Immature natural killer cell (primary cell): ENCODE data around the gene GABRG3. TPM values are rescaled to one million over a fixed set of nuclear protein-coding genes. Genes with fewer than 3 reads are reported as not detected.

Source experiments
- DNase-seq, 3 donors: peaks; one replicate each; pipeline ENCODE4 v3.0.0; 2022; ENCODE audit warnings: mixed read lengths in 1 of 3
- H3K27ac Mint-ChIP-seq, 6 donors: one replicate each; pipeline ENCODE4 v1.8.0; 2020; ENCODE audit warnings: mixed read lengths in 6 of 6, mild to moderate bottlenecking in 5 of 6, inconsistent platforms in 4 of 6, moderate library complexity in 3 of 6
- H3K27me3 Mint-ChIP-seq, 3 donors: one replicate each; pipeline ENCODE4 v1.8.0; 2020 to 2021; ENCODE audit warnings: low read depth in 3 of 3, mild to moderate bottlenecking in 3 of 3, mixed read lengths in 3 of 3, moderate library complexity in 3 of 3, inconsistent platforms in 1 of 3
- H3K36me3 Mint-ChIP-seq, 3 donors: one replicate each; pipeline ENCODE4 v1.8.0; 2020; ENCODE audit warnings: mixed read lengths in 3 of 3, inconsistent platforms in 2 of 3, mild to moderate bottlenecking in 2 of 3
- H3K4me1 Mint-ChIP-seq, 2 donors: one replicate each; pipeline ENCODE4 v1.8.0; 2020; ENCODE audit warnings: inconsistent platforms in 2 of 2, mild to moderate bottlenecking in 2 of 2, mixed read lengths in 2 of 2, moderate library complexity in 1 of 2
- H3K4me3 Mint-ChIP-seq, 5 donors: one replicate each; pipeline ENCODE4 v1.8.0; 2020; ENCODE audit warnings: mild to moderate bottlenecking in 5 of 5, mixed read lengths in 5 of 5, inconsistent platforms in 3 of 5, moderate library complexity in 3 of 5
- H3K9me3 Mint-ChIP-seq, 6 donors: one replicate each; pipeline ENCODE4 v1.8.0; 2020; ENCODE audit warnings: mild to moderate bottlenecking in 6 of 6, mixed read lengths in 6 of 6, inconsistent platforms in 4 of 6, moderate library complexity in 3 of 6
- polyA plus RNA-seq, 3 donors: library from polyadenylated mRNA; unstranded; fragments of 300-500 nt; fragmentation: Illumina TruSeq; gene quantifications; one replicate each; pipeline ENCODE4 v1.2.3, GENCODE V29; 2021

Gene GABRG3
- polyA plus RNA-seq, 3 donors from 2014 or later, result not detected

GRCh38 chr15:27025481-27025966 lies 54.5 kb downstream of the GABRG3 start:
- no peaks in the 10 kb centered on the region for H3K36me3 Mint-ChIP-seq
- H3K27me3 Mint-ChIP-seq, result no peaks in the 10 kb centered on the region
- DNase-seq, result no peak
- no peaks in the 10 kb centered on the region for H3K4me1 Mint-ChIP-seq
- H3K27ac Mint-ChIP-seq, result no peak overlapping the region
- no peak overlapping the region for H3K4me3 Mint-ChIP-seq
- peaks cover 0 to 10% (median 2%) of the 10 kb centered on the region in 6 donors for H3K9me3 Mint-ChIP-seq

- no peaks in the 10 kb centered on the region for H3K4me1 Mint-ChIP-seq
These were observed 56.2 kb downstream of the GABRG3 start for GRCh38 chr15:27027229-27027628.

GRCh38 chr15:27028858-27029477 lies 58.0 kb downstream of the GABRG3 start:
- H3K27ac Mint-ChIP-seq, result no peak overlapping the region
- no peaks in the 10 kb centered on the region for H3K36me3 Mint-ChIP-seq
- no peak overlapping the region for H3K4me3 Mint-ChIP-seq
- H3K27me3 Mint-ChIP-seq, result no peaks in the 10 kb centered on the region
- no peaks in the 10 kb centered on the region for H3K4me1 Mint-ChIP-seq
- H3K9me3 Mint-ChIP-seq, result peaks cover 0 to 7% (median 3%) of the 10 kb centered on the region in 6 donors
- DNase-seq, result no peak

More at GRCh38 chr15:27027229-27027628, 56.2 kb downstream of the GABRG3 start:
- no peak overlapping the region for H3K27ac Mint-ChIP-seq
- no peak overlapping the region for H3K4me3 Mint-ChIP-seq
- H3K9me3 Mint-ChIP-seq, result peaks cover 0 to 10% (median 3%) of the 10 kb centered on the region in 6 donors
- H3K36me3 Mint-ChIP-seq, result no peaks in the 10 kb centered on the region
- H3K27me3 Mint-ChIP-seq, result no peaks in the 10 kb centered on the region
- no peak for DNase-seq

GRCh38 chr15:27036210-27036609 lies 65.2 kb downstream of the GABRG3 start:
- Mint-ChIP-seq H3K4me3 (no peak overlapping the region), H3K27me3 (peaks cover 0 to 3% (median 0%) of the 10 kb centered on the region in 3 donors), H3K9me3 (peaks cover 0 to 6% (median 2%) of the 10 kb centered on the region in 6 donors), H3K27ac (no peak overlapping the region), H3K36me3 (no peaks in the 10 kb centered on the region), H3K4me1 (no peaks in the 10 kb centered on the region)
- DNase-seq, result no peak

GRCh38 chr15:27037501-27037900 lies 66.5 kb downstream of the GABRG3 start:
- Mint-ChIP-seq H3K4me1 (no peaks in the 10 kb centered on the region), H3K27ac (no peak overlapping the region), H3K4me3 (no peak overlapping the region), H3K9me3 (peaks cover 0 to 8% (median 2%) of the 10 kb centered on the region in 6 donors), H3K36me3 (no peaks in the 10 kb centered on the region), H3K27me3 (peaks cover 0 to 4% (median under 1%) of the 10 kb centered on the region in 3 donors)
- no peak for DNase-seq

- H3K4me3 Mint-ChIP-seq, result no peak overlapping the region
- no peak overlapping the region for H3K27ac Mint-ChIP-seq
- DNase-seq, result no peak
- peaks cover 2 to 6% (median 2%) of the 10 kb centered on the region in 3 donors for H3K27me3 Mint-ChIP-seq
- peaks cover 0 to 8% (median 4%) of the 10 kb centered on the region in 6 donors for H3K9me3 Mint-ChIP-seq
- no peaks in the 10 kb centered on the region for H3K36me3 Mint-ChIP-seq
- no peaks in the 10 kb centered on the region for H3K4me1 Mint-ChIP-seq
These were observed 68.2 kb downstream of the GABRG3 start for GRCh38 chr15:27039152-27039551.

GRCh38 chr15:27042230-27042629 lies 71.2 kb downstream of the GABRG3 start:
- no peaks in the 10 kb centered on the region for H3K36me3 Mint-ChIP-seq
- no peak for DNase-seq
- H3K4me1 Mint-ChIP-seq, result no peaks in the 10 kb centered on the region
- no peak overlapping the region for H3K27ac Mint-ChIP-seq
- H3K9me3 Mint-ChIP-seq, result peaks cover 3 to 10% (median 7%) of the 10 kb centered on the region in 6 donors
- peaks cover 2 to 4% (median 2%) of the 10 kb centered on the region in 3 donors for H3K27me3 Mint-ChIP-seq
- no peak overlapping the region for H3K4me3 Mint-ChIP-seq

GRCh38 chr15:27042646-27043045 lies 71.7 kb downstream of the GABRG3 start:
- no peak for DNase-seq
- no peaks in the 10 kb centered on the region for H3K4me1 Mint-ChIP-seq
- H3K9me3 Mint-ChIP-seq, result peaks cover 3 to 10% (median 7%) of the 10 kb centered on the region in 6 donors
- H3K27ac Mint-ChIP-seq, result no peak overlapping the region
- no peaks in the 10 kb centered on the region for H3K36me3 Mint-ChIP-seq
- no peak overlapping the region for H3K4me3 Mint-ChIP-seq
- peaks cover 2 to 4% (median 2%) of the 10 kb centered on the region in 3 donors for H3K27me3 Mint-ChIP-seq

- Mint-ChIP-seq H3K4me3 (no peak overlapping the region), H3K36me3 (no peaks in the 10 kb centered on the region), H3K4me1 (no peaks in the 10 kb centered on the region), H3K27me3 (peaks cover 2 to 4% (median 2%) of the 10 kb centered on the region in 3 donors), H3K27ac (no peak overlapping the region), H3K9me3 (peaks cover 3 to 12% (median 7%) of the 10 kb centered on the region in 6 donors)
- DNase-seq, result no peak
These were observed 72.8 kb downstream of the GABRG3 start for GRCh38 chr15:27043770-27044169.

- no peak for DNase-seq
- peaks cover 2 to 5% (median 4%) of the 10 kb centered on the region in 3 donors for H3K27me3 Mint-ChIP-seq
- no peak overlapping the region for H3K4me3 Mint-ChIP-seq
- no peaks in the 10 kb centered on the region for H3K36me3 Mint-ChIP-seq
- H3K27ac Mint-ChIP-seq, result no peak overlapping the region
- peaks cover 3 to 12% (median 6%) of the 10 kb centered on the region in 6 donors for H3K9me3 Mint-ChIP-seq
- no peaks in the 10 kb centered on the region for H3K4me1 Mint-ChIP-seq
These were observed 74.8 kb downstream of the GABRG3 start for GRCh38 chr15:27045796-27046195.

- Mint-ChIP-seq H3K9me3 (peaks cover 3 to 12% (median 6%) of the 10 kb centered on the region in 6 donors), H3K27ac (no peak overlapping the region), H3K27me3 (peaks cover 2 to 5% (median 4%) of the 10 kb centered on the region in 3 donors), H3K36me3 (no peaks in the 10 kb centered on the region), H3K4me3 (no peak overlapping the region), H3K4me1 (no peaks in the 10 kb centered on the region)
- no peak for DNase-seq
These were observed 75.9 kb downstream of the GABRG3 start for GRCh38 chr15:27046880-27047279.

- H3K27ac Mint-ChIP-seq, result no peak overlapping the region
- peaks cover 0 to 4% (median 2%) of the 10 kb centered on the region in 3 donors for H3K27me3 Mint-ChIP-seq
These were observed 79.2 kb downstream of the GABRG3 start for GRCh38 chr15:27050163-27050562.

GRCh38 chr15:27054426-27054825 lies 83.4 kb downstream of the GABRG3 start:
- Mint-ChIP-seq H3K9me3 (peaks cover 0 to 5% (median 3%) of the 10 kb centered on the region in 6 donors), H3K27ac (no peak overlapping the region), H3K4me1 (no peaks in the 10 kb centered on the region), H3K27me3 (peaks cover 2 to 3% (median 2%) of the 10 kb centered on the region in 3 donors), H3K36me3 (no peaks in the 10 kb centered on the region), H3K4me3 (no peak overlapping the region)
- DNase-seq, result no peak

More at GRCh38 chr15:27050163-27050562, 79.2 kb downstream of the GABRG3 start:
- Mint-ChIP-seq H3K9me3 (peaks cover 3 to 12% (median 4%) of the 10 kb centered on the region in 6 donors), H3K4me1 (no peaks in the 10 kb centered on the region), H3K4me3 (no peak overlapping the region), H3K36me3 (no peaks in the 10 kb centered on the region)
- DNase-seq, result no peak

GRCh38 chr15:27057904-27058645 lies 87.1 kb downstream of the GABRG3 start:
- Mint-ChIP-seq H3K27ac (no peak overlapping the region), H3K4me3 (no peak overlapping the region), H3K27me3 (peaks cover 0 to 4% (median 1%) of the 10 kb centered on the region in 3 donors), H3K4me1 (no peaks in the 10 kb centered on the region), H3K36me3 (no peaks in the 10 kb centered on the region), H3K9me3 (peaks cover 0 to 8% (median 5%) of the 10 kb centered on the region in 6 donors)
- no peak for DNase-seq
